ENCODE measurements around the gene CEMIP.
"Not testable (repeated sequence)": the region's sequence is repeated elsewhere in the genome, so short reads cannot be mapped to it uniquely, and the experiment has no call there.

Gene CEMIP

DNA sequence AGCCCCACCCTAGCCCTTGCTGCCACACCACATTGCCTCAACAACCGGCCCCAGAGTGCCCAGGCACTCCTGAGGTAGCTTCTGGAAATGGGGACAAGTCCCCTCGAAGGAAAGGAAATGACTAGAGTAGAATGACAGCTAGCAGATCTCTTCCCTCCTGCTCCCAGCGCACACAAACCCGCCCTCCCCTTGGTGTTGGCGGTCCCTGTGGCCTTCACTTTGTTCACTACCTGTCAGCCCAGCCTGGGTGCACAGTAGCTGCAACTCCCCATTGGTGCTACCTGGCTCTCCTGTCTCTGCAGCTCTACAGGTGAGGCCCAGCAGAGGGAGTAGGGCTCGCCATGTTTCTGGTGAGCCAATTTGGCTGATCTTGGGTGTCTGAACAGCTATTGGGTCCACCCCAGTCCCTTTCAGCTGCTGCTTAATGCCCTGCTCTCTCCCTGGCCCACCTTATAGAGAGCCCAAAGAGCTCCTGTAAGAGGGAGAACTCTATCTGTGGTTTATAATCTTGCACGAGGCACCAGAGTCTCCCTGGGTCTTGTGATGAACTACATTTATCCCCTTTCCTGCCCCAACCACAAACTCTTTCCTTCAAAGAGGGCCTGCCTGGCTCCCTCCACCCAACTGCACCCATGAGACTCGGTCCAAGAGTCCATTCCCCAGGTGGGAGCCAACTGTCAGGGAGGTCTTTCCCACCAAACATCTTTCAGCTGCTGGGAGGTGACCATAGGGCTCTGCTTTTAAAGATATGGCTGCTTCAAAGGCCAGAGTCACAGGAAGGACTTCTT lies 171.3 kb downstream of the CEMIP start:
- H3K27ac ChIP-seq = no peak overlapping the region
- no peak for TF ChIP-seq ZFX (IDR thresholded peaks at IDR 0.05; ENCODE audit: borderline replicate concordance)
- TF ChIP-seq, protein P1, sequence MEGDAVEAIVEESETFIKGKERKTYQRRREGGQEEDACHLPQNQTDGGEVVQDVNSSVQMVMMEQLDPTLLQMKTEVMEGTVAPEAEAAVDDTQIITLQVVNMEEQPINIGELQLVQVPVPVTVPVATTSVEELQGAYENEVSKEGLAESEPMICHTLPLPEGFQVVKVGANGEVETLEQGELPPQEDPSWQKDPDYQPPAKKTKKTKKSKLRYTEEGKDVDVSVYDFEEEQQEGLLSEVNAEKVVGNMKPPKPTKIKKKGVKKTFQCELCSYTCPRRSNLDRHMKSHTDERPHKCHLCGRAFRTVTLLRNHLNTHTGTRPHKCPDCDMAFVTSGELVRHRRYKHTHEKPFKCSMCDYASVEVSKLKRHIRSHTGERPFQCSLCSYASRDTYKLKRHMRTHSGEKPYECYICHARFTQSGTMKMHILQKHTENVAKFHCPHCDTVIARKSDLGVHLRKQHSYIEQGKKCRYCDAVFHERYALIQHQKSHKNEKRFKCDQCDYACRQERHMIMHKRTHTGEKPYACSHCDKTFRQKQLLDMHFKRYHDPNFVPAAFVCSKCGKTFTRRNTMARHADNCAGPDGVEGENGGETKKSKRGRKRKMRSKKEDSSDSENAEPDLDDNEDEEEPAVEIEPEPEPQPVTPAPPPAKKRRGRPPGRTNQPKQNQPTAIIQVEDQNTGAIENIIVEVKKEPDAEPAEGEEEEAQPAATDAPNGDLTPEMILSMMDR (IDR thresholded peaks at IDR 0.05) = no peak

DNA sequence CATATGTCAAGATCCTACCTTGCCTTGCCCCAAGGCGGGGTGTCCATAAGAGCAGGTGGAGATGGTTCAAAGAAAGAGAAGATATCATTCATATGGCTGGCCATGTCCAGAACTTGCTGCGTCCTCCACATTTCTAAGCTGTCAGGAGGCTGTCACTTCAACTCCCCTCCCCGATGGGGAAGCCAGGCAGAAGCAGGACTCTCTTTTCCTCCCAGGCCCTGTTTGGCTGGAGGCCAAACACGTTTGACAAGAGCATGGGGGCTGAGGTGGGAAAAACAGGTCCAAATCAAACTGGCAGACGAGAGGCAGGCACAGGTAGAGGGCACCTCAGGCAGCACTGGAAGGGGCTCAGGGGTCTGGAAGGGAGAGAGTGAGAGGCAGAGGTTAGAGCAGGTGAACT lies 172.8 kb downstream of the CEMIP start:
- TF ChIP-seq ZFX (IDR thresholded peaks at IDR 0.05; ENCODE audit: borderline replicate concordance) = no peak
- TF ChIP-seq, protein P1 (IDR thresholded peaks at IDR 0.05) = no peak
- no peak overlapping the region for H3K27ac ChIP-seq

DNA sequence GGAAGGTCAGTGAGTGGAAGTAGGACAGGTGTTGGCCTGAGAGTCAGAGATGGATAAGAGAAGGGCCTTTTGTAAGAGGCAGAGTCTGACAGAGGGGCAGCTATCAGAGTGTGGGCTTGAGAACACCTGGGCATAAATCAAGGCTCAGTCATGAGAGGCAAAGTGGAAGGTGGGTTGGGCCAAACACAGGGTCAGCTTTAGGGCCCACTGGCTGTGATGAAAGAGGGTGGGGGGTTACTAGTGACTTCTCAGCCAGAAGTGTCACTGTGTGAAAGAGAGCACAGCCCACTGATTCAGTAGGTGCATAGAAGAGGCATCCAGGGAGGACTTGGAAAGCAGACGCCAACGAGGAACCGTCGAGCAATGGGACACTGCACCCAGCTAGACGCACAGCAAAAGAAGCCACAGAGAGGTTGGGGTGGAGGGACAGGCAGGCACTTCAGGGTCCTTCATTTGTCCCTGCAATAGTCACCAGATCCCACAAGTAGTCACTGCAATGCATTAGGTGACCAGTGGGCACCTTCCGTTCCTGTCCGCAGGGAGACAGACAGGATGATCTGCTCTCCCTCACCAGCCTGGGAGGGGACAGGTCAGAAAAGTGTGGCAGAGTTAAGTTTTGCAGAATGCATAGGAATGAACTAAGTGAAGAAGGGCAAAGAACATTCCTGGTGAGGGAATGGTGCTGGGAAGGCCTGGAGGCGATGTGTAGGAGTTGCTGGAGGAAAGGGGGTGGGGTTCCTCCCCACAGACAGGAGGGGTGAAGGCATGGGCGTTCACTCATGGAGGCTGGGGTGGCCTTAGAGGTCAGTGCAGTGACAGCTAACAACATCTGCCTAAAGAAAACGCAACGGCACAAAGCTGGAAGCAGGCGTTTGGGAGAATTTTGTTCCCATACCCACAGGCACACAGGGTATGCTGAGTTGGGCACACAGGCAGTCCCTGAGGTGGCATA lies 174.1 kb downstream of the CEMIP start:
- H3K27ac ChIP-seq = peak overlapping the region; percentile 59
- no peak for TF ChIP-seq ZFX (IDR thresholded peaks at IDR 0.05; ENCODE audit: borderline replicate concordance)
- TF ChIP-seq, protein P1 (IDR thresholded peaks at IDR 0.05) = no peak

DNA sequence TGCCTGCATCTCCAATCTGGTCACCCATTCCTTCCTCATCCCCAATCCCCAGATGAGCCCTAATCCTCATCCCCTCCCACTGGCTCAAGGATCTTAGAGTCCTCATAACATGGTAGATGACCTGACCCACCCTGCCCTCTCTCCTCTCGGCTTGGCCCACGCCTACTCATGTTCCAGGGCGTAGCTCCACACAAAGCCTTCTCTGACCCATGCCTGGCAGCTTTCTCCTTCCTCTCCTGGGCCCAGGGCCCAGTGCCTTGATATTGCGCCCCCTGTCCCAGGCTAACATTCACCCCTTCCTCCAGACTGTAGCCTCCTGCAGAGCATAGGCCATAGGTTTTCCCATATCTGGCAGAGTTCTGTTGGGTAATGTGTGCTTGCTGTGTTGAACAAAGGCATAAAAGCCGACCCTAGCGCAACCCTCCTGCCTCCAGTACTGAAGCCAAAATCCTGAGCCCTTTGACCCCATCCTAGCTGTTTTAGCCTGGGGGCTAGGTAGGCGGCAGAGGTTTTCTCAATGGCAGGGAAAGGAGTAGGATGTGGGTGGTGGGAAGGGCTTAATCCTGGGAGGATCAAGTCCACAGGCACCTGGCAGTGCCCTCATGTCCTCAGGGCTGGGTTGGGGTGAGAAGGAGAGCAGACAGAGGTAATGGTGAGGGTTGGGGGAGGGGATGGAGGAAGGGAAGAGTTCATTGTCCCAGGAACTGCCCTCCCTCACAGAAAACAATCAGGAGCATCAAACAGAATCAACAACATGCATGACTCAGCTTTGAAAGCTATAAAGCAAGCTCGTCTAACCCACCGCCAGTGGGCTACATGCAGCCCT lies 175.0 kb downstream of the CEMIP start:
- TF ChIP-seq ZFX (IDR thresholded peaks at IDR 0.05; ENCODE audit: borderline replicate concordance) = no peak
- TF ChIP-seq, protein P1 (IDR thresholded peaks at IDR 0.05) = no peak
- peak overlapping the region; percentile 59 for H3K27ac ChIP-seq

DNA sequence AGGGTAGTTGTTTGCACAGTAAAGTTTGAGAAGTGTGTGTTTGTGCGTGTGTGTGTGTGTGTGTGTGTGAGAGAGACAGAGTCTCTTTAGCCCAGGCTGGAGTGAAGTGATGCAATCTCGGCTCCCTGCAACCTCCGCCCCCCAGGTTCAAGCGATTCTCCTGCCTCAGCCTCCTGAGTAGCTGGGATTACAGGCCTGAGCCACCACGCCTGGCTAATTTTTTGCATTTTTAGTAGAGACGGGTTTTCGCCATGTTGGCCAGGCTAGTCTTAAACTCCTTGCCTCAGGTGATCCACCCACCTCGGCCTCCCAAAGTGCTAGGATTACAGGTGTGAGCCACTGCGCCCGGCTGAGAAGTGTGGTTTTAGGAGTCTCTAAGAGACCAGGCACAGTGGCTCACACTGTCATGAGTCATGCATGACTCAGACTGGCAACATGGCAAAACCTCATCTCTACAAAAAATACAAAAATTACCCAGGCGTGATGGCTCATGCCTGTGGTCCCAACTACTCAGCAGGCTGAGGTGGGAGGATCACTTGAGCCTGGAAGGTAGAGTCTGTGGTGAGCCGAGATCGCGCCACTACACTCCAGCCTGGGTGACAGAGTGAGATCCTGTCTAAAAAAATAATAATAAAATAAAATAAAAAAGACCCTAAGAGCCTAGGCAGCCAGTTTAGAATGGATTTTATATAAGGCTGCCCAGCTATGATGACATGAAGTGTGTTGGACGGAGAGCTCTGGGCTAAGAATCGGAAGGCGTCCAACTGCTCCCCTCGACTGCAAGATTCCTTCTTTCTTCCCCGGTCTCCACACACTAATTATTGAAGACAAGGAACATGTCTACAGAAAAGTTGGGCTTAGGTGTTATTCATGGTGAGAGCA lies 176.6 kb downstream of the CEMIP start:
- H3K27ac ChIP-seq = not testable (repeated sequence)

DNA sequence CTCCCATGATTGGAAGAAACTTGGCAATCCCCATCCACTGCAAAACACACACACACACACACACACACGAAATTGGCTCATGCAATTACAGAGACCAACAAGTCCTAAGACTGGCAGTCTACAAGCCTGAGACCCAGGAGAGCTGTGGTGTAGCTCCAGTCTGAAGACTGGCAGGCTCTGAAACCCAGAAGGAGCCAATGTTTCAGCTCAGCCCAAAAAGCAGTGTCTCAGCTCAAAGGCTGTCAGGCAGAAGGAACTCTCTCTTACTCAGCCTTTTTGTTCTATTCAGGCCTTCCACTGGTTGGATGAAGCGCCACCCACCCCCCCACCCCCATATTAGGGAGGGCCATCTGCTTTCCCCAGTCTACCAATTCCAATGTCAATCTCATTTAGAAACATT lies 178.4 kb downstream of the CEMIP start:
- H3K27ac ChIP-seq = no peak overlapping the region
- TF ChIP-seq ZFX (IDR thresholded peaks at IDR 0.05; ENCODE audit: borderline replicate concordance) = no peak
- TF ChIP-seq, protein P1 (IDR thresholded peaks at IDR 0.05) = no peak
